IMR-90 (cell line): ENCODE data around the gene MYO1F. TPM values are rescaled to one million over a fixed set of nuclear protein-coding genes. Genes with fewer than 3 reads are reported as not detected.

Experiments used
- ATAC-seq: fragments of 200-7000 bp; cut with Tn5 transposase; 2 replicates; pipeline ENCODE4 v1.9.1; 2020; ENCODE audit warnings: low read depth, mild to moderate bottlenecking, moderate library complexity
- BruUV-seq: library from RNA; stranded (reverse); fragments of 400-500 nt; replicated peaks from 2 replicates; lab custom pipeline; 2021; lab: Mats Ljungman, UMichigan
- CTCF ChIA-PET: fragments of 300-600 bp; formaldehyde crosslinking; extraction: SDS; loops from one replicate; lab custom pipeline; 2021; ENCODE audit warnings: antibody characterized with exemption; lab: Yijun Ruan, JAX
- POLR2A ChIA-PET: fragments of 300-600 bp; sonication (Branson Sonifier 250); formaldehyde crosslinking; loops from one replicate; lab custom pipeline; 2022; ENCODE audit warnings: antibody characterized with exemption; ENCODE audit not compliant: unreplicated experiment; lab: Charles Lee
- DNase-seq: peaks from one replicate; pipeline ENCODE4 v3.0.0; 2013
- H2AFZ ChIP-seq: replicated peaks from 2 replicates; pipeline ENCODE3; 2013; ENCODE audit warnings: low read length, mild to moderate bottlenecking; ENCODE audit not compliant: poor library complexity
- H2AK5ac ChIP-seq: 2 replicates; pipeline ENCODE4 v1.6.1; 2013; ENCODE audit warnings: low read depth, low read length, inconsistent platforms
- H2AK9ac ChIP-seq: replicated peaks from 2 replicates; pipeline ENCODE3; 2013; ENCODE audit warnings: mild to moderate bottlenecking, low read depth, low read length, moderate library complexity; ENCODE audit not compliant: poor library complexity
- H2BK120ac ChIP-seq: 2 replicates; pipeline ENCODE4 v1.6.1; 2013; ENCODE audit warnings: low read depth, low read length, inconsistent platforms
- H2BK15ac ChIP-seq: 3 replicates; pipeline ENCODE4 v1.6.1; 2013; ENCODE audit warnings: low read depth, low read length, inconsistent platforms
- H2BK20ac ChIP-seq: 2 replicates; pipeline ENCODE4 v1.6.1; 2013; ENCODE audit warnings: low read depth, mild to moderate bottlenecking, inconsistent platforms, low read length, moderate library complexity
- H2BK5ac ChIP-seq: 2 replicates; pipeline ENCODE4 v1.6.1; 2013; ENCODE audit warnings: mild to moderate bottlenecking, low read depth, low read length, inconsistent platforms; ENCODE audit not compliant: poor library complexity, severe bottlenecking
- H3K14ac ChIP-seq: replicated peaks from 2 replicates; pipeline ENCODE4 v1.6.1; 2013; ENCODE audit warnings: low read depth, low read length, inconsistent platforms
- H3K18ac ChIP-seq: 2 replicates; pipeline ENCODE4 v1.6.1; 2013; ENCODE audit warnings: low read depth, low read length, control low read depth
- H3K23ac ChIP-seq: 2 replicates; pipeline ENCODE4 v1.6.1; 2013; ENCODE audit warnings: low read depth, low read length, inconsistent platforms
- H3K27ac ChIP-seq: 2 replicates; pipeline ENCODE4 v1.5.1; 2013; ENCODE audit warnings: mild to moderate bottlenecking, control low read depth, low read length; ENCODE audit not compliant: insufficient read depth
- H3K27me3 ChIP-seq: 2 replicates; pipeline ENCODE4 v1.6.1; 2013; ENCODE audit warnings: low read length; ENCODE audit not compliant: control insufficient read depth, insufficient read depth
- H3K36me3 ChIP-seq: 2 replicates; pipeline ENCODE4 v1.6.1; 2013; ENCODE audit warnings: low read length, mixed read lengths; ENCODE audit not compliant: control insufficient read depth, insufficient read depth
- H3K4ac ChIP-seq: 2 replicates; pipeline ENCODE4 v1.6.1; 2013; ENCODE audit warnings: low read depth, low read length, inconsistent platforms
- H3K4me1 ChIP-seq: 2 replicates; pipeline ENCODE4 v1.6.1; 2013; ENCODE audit warnings: low read length, mixed read lengths; ENCODE audit not compliant: control insufficient read depth, insufficient read depth
- H3K4me2 ChIP-seq: 2 replicates; pipeline ENCODE4 v1.6.1; 2013; ENCODE audit warnings: low read depth, mild to moderate bottlenecking, control low read depth, low read length, moderate library complexity
- H3K4me3 ChIP-seq: 2 replicates; pipeline ENCODE4 v1.5.1; 2013; ENCODE audit warnings: low read depth, mild to moderate bottlenecking, control low read depth, low read length, moderate library complexity; ENCODE audit not compliant: insufficient read depth
- H3K56ac ChIP-seq: 2 replicates; pipeline ENCODE4 v1.6.1; 2013; ENCODE audit warnings: low read length, inconsistent platforms; ENCODE audit not compliant: insufficient read depth; ENCODE audit errors: extremely low read depth
- H3K79me1 ChIP-seq, 2 experiments: 2 replicates each; pipeline ENCODE4 v1.6.1; 2013; ENCODE audit warnings: low read length in 2 of 2, inconsistent platforms in 1 of 2, low read depth in 1 of 2
- H3K9ac ChIP-seq: 2 replicates; pipeline ENCODE4 v1.6.1; 2013; ENCODE audit warnings: low read depth, low read length, control low read depth
- H3K9me1 ChIP-seq: 2 replicates; pipeline ENCODE4 v1.6.1; 2013; ENCODE audit warnings: low read length, inconsistent platforms; ENCODE audit not compliant: insufficient read depth
- H3K9me3 ChIP-seq: 2 replicates; pipeline ENCODE4 v1.6.1; 2013; ENCODE audit warnings: low read length; ENCODE audit not compliant: control insufficient read depth, insufficient read depth
- H4K20me1 ChIP-seq: 2 replicates; pipeline ENCODE4 v1.6.1; 2013; ENCODE audit warnings: low read length, inconsistent platforms; ENCODE audit not compliant: insufficient read depth
- H4K5ac ChIP-seq: 2 replicates; pipeline ENCODE4 v1.6.1; 2013; ENCODE audit warnings: mild to moderate bottlenecking, low read depth, low read length, control low read depth
- H4K8ac ChIP-seq, 2 experiments: 2 replicates each; pipeline ENCODE4 v1.6.1; 2013; ENCODE audit warnings: low read depth in 2 of 2, low read length in 2 of 2, control low read depth in 1 of 2, inconsistent platforms in 1 of 2
- H4K91ac ChIP-seq: 2 replicates; pipeline ENCODE4 v1.6.1; 2013; ENCODE audit warnings: low read depth, low read length, inconsistent platforms; ENCODE audit not compliant: insufficient read depth
- BHLHE40 ChIP-seq: fragments of 150-350 bp; IDR thresholded peaks from 2 replicates; pipeline ENCODE4 v1.6.1; 2016; ENCODE audit warnings: mild to moderate bottlenecking, low read depth, low read length
- CEBPB ChIP-seq: IDR thresholded peaks from 2 replicates; pipeline ENCODE4 v1.6.1; 2012; ENCODE audit warnings: low read depth, low read length, improper control_type of control experiment
- CHD1 ChIP-seq: IDR thresholded peaks from 2 replicates; pipeline ENCODE4 v1.6.1; 2012; ENCODE audit warnings: low read depth, low read length, improper control_type of control experiment
- CTCF ChIP-seq: conservative IDR thresholded peaks from 2 replicates; pipeline ENCODE4 v1.5.1; 2012; ENCODE audit warnings: mild to moderate bottlenecking, low read depth, low read length, improper control_type of control experiment
- MAZ ChIP-seq: IDR thresholded peaks from 2 replicates; pipeline ENCODE4 v1.6.1; 2012; ENCODE audit warnings: low read depth, mild to moderate bottlenecking, low read length, improper control_type of control experiment, moderate library complexity, borderline replicate concordance
- MXI1 ChIP-seq: IDR thresholded peaks from 2 replicates; pipeline ENCODE4 v1.6.1; 2012; ENCODE audit warnings: low read depth, mild to moderate bottlenecking, low read length, moderate library complexity, borderline replicate concordance
- POLR2A ChIP-seq: IDR thresholded peaks from 2 replicates; pipeline ENCODE4 v1.6.1; 2012; ENCODE audit warnings: mild to moderate bottlenecking, low read depth, low read length
- RAD21 ChIP-seq: IDR thresholded peaks from 2 replicates; pipeline ENCODE4 v1.6.1; 2012; ENCODE audit warnings: low read length, improper control_type of control experiment
- RCOR1 ChIP-seq: IDR thresholded peaks from 2 replicates; pipeline ENCODE4 v1.6.1; 2012; ENCODE audit warnings: mild to moderate bottlenecking, low read length, improper control_type of control experiment; ENCODE audit not compliant: insufficient replicate concordance
- RFX5 ChIP-seq: IDR thresholded peaks from 2 replicates; pipeline ENCODE4 v1.8.0; 2012; ENCODE audit warnings: low read depth, mild to moderate bottlenecking, low read length, moderate library complexity
- SMC3 ChIP-seq: fragments of 150-350 bp; IDR thresholded peaks from 2 replicates; pipeline ENCODE4 v1.6.1; 2016; ENCODE audit warnings: low read depth, mild to moderate bottlenecking, antibody characterized with exemption, low read length, moderate library complexity
- USF2 ChIP-seq: fragments of 150-350 bp; IDR thresholded peaks from 2 replicates; pipeline ENCODE4 v1.6.1; 2017; ENCODE audit warnings: mild to moderate bottlenecking, antibody characterized with exemption, low read length, low read depth
- WGBS, 2 experiments: methylation state at CpG; one replicate each; pipeline versions ENCODE4 v1.1.5 to v1.1.7; 2013; ENCODE audit warnings: missing lambda C conversion rate in 2 of 2; ENCODE audit not compliant: insufficient read length in 1 of 2; ENCODE audit errors: extremely low coverage in 2 of 2; 5-methylcytosine and 5-hydroxymethylcytosine counted together
- dilution Hi-C: fragments of 300-500 bp; cut with HindIII; formaldehyde crosslinking; loops from one replicate; pipeline ENCODE4 v1.14.3; 2018; ENCODE audit warnings: low sequenced_read_pairs; ENCODE audit not compliant: unreplicated experiment
- in situ Hi-C: fragments of 300-500 bp; cut with MboI; formaldehyde crosslinking; loops from 3 replicates; pipeline ENCODE4 v1.14.3; 2019; ENCODE audit warnings: low sequenced_read_pairs, inconsistent platforms, mixed read lengths
- intact Hi-C: fragments of 100-400 bp; cut with micrococcal nuclease; formaldehyde crosslinking; loops from 2 replicates; pipeline ENCODE4 v1.10.0; 2022
- polyA plus RNA-seq, 3 experiments: library from polyadenylated mRNA; depleted of rRNA; stranded (reverse); fragments of >200 nt; gene quantifications; 2 replicates each; pipeline ENCODE4 v1.2.3, GENCODE V29; 2012; ENCODE audit warnings: low replicate concordance in 1 of 3
- total RNA-seq: library from RNA; depleted of rRNA; stranded (reverse); fragments of >200 nt; gene quantifications from 2 replicates; pipeline ENCODE4 v1.2.3, GENCODE V29; 2012

Gene MYO1F
- total and polyA plus RNA-seq, 2 of the 4 experiments (the other 2 are of a cell fraction) = 0.14 to 0.18 TPM

- Histone ChIP-seq H2AFZ (no peak overlapping the region), H3K27me3 (no peaks in the 10 kb centered on the region), H2AK5ac (no peak overlapping the region), H3K36me3 (no peaks in the 10 kb centered on the region), H4K5ac (no peak overlapping the region), H3K4ac (no peak overlapping the region), H3K18ac (no peak overlapping the region), H3K23ac (no peak overlapping the region), H4K8ac (no peak overlapping the region), H3K9ac (no peak overlapping the region), H2BK120ac (no peak overlapping the region), H3K27ac (no peak overlapping the region), H3K4me2 (no peak overlapping the region), H3K56ac (no peak overlapping the region), H4K91ac (no peak overlapping the region), H2BK20ac (no peak overlapping the region), H2BK5ac (no peak overlapping the region), H3K4me1 (peaks cover 4% of the 10 kb centered on the region), H3K4me3 (no peak overlapping the region), H3K9me3 (no peaks in the 10 kb centered on the region), H2AK9ac (no peak overlapping the region), H4K20me1 (no peaks in the 10 kb centered on the region), H3K9me1 (peaks cover 5% of the 10 kb centered on the region), H3K79me1 (no peaks in the 10 kb centered on the region), H3K14ac (no peak overlapping the region), H2BK15ac (no peak overlapping the region)
- TF ChIP-seq CHD1 (no peak), CTCF (no peak), SMC3 (no peak), RCOR1 (no peak), RAD21 (no peak), POLR2A (no peak), RFX5 (no peak), BHLHE40 (no peak), USF2 (no peak), CEBPB (no peak), MAZ (no peak), MXI1 (no peak)
- DNase-seq (no peak), ATAC-seq (no peak)
- in situ Hi-C loops = no loop called here
- intact Hi-C loops = no loop called here
- BruUV-seq = no TSS peak
- 75% methylated on average over 3 of the region's 6 CpGs; no CpG with 5 or more reads in 1 of the 2 experiments for WGBS, 2 experiments
- ChIA-PET POLR2A (no interaction called here), CTCF (interaction anchor here (0.6 kb wide), 1 partner anchor 62 kb away, joined by 3 read pairs; no protein-coding TSS in a partner anchor)
- dilution Hi-C loops = no loop called here
These were observed 57.9 kb downstream of the MYO1F start for GRCh38 chr19:8519388-8519787.
